GM21367 (cell line): Measurements from ENCODE around the gene NEMP1.
"Not testable (repeated sequence)": the region's sequence is repeated elsewhere in the genome, so short reads cannot be mapped to it uniquely, and the experiment has no call there.

Experiments
- ATAC-seq: cut with Tn5 transposase; IDR thresholded peaks from one replicate; pipeline ENCODE4 v1.9.1; 2021; ENCODE audit not compliant: unreplicated experiment

Gene NEMP1

DNA sequence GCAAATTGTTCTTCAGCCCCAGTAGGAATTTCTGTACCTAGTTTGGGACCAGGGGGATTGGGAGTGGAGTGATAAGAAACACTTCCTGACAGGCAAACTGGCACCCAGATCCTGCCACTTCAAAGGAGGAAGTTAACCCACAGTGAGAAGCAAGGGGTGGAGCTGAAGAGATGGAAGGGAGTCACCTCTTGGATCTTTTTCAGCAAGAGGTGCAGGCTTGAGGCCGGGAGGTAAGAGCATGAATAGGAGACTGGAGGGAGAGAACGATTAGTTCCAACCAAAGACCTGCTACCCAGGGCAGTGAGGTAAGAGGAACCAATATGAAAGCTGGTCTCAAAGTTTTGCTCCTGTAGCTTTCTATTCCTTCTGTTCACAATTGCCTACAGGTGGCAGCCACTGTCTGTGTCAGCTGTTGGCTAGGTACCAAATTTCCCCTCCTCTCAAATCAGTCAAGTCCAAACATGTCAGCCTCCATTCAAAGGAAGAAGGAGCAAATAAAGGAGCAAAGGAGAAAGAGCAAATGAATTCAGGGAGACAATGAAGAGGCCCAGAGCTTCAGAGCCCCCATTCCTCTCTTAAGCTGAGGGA is 47.4 kb downstream of the NEMP1 start:
- ATAC-seq, result no peak

DNA sequence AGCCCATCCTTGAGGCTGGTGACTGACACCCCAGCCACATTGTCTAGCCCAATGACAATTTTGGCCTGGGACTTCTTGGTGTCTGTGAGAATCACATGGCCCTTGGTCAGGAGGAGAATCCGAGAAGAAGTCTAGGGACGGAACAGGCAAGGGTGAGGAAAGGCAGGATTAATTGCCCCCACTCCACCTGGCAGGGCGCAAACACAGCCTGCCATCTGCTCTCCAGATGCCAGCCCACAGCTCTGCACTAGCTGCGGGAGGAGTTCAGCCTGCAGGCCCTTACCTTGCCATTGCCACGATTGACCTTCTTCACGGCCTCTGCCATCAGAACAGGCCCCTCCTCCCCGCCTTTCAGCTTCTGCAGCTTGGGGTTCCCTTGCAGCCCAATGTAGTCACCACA is 49.1 kb downstream of the NEMP1 start:
- no peak for ATAC-seq

DNA sequence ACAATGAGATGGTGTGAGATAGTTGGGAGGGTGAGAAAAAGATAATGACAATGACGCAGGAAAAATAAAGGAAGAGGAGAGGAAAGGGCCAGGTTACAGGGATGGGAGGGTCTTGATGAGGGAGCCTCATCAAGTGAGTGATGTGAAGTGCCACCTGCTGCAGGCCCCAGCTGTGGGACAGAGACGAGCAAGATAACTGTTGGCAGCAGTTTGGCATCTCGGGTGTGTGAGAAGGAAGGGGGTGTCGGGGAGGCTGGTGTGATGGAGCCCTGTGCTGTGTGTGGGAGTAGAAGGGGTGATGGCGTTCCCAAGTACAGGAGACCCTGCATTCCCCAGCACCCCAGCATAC is 50.8 kb downstream of the NEMP1 start:
- ATAC-seq, result no peak

DNA sequence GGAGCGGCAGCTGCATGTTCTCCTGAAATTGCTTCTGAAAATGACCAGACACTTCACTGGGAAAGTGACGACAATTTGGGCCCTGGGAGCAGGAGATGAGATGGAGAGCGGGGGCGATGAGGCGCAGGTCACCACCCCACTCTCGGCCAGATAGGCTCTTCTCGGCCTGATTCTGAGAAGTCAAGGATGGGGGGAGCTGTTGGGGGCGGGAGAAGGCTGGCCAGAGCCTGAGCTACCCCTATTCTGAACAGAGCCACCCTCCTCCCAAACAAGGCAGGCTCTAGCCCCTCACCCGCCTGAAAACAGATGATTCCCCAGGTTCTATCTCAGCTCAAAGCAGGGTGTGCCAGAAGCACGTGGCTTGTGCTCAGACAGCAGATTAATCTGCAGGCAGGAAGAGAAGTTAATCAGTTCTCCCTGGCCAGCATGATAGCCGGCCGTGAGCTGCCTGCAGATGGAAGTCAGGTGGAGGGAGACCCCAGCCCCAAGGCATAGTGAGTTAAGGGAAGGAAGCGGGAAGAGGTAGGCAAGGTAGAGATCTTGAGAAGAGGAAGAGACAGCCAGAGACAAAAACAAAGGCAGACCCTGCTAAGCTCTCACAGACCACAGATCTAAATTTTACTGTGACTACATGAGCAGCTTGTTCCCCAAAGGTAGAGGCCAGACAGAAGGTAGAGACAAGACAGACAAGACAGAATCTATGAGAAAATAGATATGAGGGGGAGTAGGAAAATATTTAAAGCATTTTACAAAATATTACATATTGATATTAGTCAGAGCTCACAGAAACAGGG is 51.4 kb downstream of the NEMP1 start:
- no peak for ATAC-seq

DNA sequence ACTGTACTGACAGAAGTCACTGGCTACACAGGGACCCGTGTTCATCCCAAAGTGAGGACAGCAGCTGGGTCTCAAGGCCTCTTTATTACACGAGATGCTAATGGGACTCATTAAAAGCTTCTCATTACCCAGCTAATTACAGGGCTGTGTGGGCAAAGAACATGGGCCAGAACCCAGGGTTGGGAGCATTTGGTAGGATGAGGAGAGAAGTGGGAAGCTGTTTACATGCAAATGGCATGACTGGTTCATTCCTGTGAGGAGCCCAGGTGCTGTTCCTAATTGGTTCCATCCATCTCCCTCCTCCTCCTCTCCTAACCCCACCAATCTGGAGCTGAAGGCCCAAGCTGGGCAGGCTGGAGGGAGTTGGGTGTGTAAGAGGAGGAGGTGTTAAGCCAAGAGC is 53.4 kb downstream of the NEMP1 start:
- ATAC-seq, result no peak

DNA sequence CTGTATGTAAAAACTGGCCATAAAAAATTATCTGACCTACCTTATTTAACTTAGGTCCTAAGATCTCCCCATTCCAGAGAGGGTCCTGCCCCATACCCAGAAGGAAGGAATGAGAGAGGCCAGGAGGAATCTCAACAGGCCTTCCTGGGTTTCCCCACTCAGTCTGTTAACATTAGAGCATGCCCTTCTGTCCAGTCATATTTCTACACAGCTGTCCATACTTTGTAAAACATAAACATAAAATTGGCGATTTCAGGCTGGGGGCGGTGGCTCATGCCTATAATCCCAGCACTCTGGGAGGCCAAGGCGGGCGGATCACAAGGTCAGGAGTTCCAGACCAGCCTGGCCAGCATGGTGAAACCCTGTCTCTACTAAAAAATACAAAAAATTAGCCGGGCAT is 56.3 kb downstream of the NEMP1 start:
- ATAC-seq, result not testable (repeated sequence)

DNA sequence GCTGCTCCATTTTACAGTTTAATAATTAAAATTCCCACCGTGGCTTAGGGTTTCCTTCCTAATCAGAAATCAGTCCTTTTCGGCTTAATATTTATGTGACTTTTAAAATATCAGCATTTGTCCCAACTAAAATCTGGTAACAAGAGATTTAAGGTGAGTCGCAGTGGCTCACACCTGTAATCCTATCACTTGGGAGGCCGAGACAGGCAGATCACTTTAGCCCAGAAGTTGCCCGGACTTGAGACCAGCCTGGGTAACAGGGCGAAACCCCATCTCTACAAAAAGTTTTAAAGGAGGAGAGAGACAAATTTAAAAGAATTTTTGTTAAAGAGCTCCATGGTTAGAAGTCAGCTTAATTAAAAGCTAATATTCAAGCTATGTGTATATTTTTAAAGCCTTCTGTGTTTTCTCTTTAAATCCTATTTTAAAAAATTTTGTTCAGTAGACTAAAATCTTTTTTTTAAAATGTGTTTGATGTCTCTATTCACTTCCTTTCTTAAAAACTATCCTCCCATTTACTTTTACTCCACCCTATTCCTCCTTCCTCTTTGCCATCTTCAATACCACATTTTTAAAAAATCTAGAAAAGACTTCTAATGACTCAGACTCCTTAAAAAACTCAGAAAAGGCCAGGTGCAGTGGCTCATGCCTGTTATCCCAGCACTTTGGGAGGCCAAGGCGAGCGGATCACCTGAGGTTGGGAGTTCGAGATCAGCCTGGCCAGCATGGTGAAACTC is 58.4 kb downstream of the NEMP1 start:
- ATAC-seq, result no peak

DNA sequence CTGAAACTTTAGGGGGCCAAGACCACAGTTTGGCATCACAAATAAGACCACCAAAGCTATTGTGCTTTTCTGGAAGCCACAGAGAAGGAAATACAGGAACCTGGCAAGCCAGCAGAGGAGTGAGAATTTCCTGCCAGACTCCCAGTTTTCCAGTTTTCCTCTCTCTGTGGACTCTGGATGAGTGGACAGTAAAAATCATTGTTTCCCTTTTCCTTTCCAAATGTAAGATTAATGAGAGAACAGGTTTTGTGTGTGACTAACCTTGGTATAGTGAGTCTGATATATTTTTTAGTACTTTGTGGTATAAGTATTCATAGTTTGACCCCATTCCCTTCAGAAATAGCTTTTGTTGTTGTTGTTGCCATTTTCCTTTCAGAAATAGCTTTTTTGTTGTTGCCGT is 59.7 kb downstream of the NEMP1 start:
- ATAC-seq, result no peak

DNA sequence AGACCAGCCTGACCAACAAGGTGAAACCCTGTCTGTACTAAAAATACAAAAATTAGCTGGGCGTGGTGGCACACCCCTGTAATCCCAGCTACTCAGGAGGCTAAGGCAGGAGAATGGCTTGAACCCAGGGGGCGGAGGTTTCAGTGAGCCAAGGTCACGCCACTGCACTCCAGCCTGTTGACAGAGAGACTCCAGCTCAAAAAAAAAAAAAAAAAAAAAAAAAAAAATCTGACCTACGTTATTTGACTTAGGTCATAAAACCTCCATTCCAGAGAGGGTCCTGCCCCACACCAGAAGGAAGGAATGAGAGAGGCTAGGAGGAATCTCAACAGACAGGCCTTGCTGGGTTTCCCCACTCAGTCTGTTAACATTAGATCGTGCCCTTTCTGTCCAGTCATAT is 60.2 kb downstream of the NEMP1 start:
- not testable (repeated sequence) for ATAC-seq

DNA sequence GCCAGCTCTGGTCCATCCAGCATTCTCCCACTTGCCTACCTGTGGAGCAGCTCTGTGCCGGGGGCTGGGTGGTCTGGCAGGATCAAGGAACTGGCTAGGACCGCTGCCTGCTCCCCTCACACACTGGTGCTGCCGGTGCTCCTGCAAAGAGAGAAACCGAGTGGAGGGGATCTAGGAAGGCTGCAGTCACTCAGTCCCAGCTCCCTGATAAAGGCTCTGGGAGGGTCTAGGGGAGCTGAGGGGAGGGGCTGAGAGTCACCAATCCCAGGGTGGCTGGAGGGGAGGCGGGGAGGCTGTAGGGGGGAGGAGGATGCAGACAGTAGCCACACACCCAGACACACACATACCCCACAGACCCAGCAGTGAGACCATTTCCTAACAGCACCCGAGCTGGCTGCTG is 62.2 kb downstream of the NEMP1 start, which contains the start of gene TAC3:
Gene TAC3 (minus strand): TSS at position 182 of the 400 bp plus-strand sequence. CDS start 732 bp downstream, outside the sequence.
- no peak for ATAC-seq

DNA sequence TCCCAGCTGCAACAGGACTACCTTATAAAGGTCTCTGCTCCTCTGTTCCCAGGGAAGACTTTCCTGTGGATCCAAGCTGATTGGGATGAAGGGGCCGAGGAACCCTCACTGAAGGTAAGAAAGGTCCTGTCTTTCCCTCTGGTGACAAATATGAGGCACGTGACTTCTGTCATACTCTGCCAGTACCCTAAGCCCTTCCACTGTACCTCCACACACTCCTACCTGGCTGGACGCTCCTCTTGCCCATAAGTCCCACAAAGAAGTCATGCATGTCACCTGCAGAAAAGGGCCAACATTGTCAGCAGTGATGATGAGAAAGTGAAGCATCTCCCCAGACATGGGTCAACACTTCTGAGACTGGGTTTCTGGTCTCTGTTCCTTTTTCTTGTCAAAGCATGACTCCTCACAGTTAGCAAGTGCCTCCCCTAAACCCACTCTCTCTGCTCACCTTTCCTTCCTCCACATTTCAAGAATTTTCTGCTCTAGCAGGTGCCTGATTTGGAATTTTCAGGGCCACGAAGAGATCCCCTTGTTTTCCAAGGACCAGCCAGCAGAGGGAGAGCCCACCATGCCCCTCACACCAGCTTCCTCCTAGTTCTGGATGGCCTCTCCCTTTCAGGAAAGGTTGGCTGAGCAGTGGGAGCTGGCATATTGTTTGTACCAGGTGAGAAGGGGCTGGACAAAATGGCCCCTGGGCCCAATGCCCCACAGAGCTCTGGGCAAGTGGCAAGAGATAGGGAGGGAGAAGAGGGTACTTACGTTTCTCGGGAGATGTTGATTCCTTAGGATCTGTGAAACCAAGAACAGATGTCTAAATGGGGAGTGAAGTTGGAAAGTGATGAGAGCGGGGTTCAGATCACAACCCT is 65.8 kb downstream of the NEMP1 start:
- ATAC-seq, result peak; percentile 83

DNA sequence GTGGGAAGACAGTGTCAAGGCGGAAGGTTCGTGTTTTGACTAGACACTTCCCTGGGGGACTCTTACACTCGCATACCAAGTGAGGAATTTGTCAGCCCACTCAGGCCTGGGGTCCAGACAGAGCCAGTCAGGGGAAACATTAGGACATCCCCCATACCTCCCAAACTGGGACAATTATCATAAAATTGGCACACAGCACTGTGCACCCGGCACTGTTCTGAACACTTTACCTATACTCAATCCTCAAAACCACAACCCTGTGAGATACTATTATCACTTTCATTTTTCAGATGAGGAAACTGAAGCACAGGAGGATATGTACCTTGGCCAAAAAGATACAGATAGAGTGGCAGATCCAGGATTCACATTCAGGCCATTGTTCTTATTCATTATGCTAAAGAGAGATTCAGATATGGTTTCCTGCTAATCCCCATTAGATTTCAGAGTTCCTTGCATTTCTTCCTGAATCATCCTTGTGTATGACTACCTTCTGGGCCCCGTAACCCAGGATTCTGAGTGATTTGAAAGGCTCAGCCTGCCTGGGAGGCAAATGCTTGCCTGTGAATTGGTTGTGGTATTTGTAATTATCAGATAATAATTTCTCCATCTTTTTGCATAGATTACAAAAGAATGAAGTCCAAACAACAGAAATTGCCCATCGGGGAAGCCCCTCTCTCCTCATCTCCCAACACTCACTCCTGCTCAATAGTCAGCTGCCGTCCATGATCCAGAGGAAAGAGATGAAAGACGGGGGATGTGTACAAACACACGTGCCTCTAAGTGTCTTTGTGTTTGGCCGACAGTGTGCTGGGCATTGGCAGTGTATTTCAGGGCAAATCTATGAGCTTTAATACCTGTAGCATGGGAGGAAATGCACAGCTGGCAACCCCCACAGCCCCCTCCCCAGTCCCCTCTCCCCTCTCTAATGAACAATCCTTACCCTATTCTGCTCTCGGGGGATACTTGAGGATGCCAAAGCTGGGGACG is 66.9 kb downstream of the NEMP1 start:
- no peak for ATAC-seq

DNA sequence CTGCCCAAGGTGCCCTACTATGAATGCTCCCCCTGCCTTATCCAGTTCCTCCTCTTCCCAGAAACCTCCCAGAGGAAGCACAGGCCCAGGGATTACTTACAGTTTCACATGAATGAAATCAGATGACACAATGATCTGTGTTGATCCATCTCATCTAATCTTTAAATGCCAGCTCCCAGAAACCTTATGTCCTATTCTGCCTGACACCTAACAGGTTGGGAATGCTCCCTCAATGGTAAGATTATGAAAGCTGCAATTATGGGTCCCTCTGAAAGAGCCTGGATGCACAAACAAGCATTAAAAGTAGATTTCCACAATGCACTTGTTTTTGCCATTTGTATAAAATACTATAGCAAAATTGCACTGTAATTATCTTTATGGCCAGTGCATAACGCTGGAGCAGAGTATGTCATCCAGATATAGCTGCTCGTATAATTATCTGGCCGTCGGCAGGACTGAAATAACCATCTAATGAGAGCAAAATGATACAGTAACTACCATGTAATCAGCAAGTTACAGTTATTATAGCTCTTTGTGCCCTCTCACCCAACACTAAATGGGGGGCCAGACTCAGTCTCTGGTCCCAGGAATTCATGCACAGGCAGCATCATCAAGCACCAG is 67.9 kb downstream of the NEMP1 start:
- no peak for ATAC-seq

DNA sequence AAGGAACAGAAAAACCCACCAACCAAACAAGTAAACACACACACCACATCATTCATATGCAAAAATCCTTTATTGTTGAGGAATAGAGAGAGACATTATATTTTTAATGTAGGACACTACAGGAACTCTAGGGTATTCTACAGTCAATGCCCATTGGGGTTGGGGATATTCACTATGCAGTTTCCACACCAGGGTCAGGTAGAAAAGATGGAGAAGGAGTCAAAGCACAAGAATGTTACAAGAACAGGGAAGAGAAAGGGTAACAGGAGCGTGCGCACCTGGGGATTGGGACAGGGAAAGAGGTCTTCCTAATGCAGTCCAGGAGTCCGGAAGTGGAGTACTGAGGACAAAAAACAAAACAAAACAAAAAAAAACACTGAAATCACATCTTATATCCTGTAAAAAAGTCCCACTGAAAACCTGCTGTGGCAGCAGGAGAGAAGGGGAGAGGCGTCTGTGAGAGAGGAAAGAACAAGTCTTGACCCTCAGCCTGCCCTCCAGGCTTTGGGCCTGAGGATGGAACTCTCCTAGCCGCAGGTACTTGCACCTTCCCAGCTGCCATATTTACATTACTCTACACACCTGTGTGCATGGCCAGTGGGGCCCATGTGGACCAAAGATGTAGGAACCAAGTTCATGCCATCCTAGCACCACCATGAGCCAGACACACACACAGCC is 68.5 kb downstream of the NEMP1 start:
- ATAC-seq, result no peak

DNA sequence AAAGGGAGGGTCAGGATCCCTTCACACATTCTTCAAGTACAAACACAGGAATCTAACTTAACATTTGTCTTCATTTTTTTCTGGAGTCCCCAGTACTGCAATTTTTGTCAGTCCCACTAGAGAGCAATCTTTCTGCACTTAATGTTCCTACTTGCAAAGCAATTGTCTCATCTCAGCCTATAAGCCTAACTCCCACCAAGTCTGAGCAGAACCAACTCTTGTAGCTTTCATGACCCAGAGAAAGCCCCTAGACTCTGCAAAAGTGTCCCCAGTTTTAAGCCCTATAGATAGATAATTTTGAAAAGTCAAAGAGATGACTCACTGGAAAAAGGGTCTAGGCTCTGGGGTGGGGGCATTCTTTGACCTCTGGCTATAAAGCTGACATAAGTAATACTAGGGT is 70.4 kb downstream of the NEMP1 start:
- ATAC-seq, result no peak

DNA sequence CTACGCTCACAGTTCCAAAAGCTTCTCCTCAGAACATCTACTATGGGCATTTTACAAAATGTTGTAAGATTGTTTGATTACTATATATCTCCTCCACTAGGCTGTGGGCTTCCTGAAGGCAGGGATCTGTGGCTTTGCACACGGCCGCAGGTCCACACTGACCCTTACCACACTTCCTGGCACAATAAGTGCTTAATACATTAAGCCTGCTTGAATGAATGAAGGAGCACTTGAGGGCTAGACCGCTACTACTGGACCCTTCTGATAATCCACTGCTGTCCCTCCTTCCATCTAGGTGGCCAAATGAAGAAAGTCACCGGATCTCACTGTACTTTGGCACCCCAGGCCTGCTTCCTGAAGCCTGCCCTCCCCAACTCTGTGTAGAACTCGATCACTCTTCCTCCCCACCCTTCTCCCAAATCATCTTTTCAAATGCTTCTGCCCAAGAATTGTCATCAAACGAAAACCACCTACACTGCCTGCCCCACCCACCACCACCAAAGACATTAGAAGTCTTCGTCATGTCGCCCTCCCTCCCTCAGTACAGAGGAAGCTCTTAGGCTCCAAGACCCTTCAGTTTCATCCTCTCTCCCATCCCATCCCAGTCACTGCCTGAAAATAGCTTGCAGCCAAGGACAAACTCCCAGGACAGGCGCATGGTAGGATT is 71.6 kb downstream of the NEMP1 start:
- ATAC-seq, result no peak

DNA sequence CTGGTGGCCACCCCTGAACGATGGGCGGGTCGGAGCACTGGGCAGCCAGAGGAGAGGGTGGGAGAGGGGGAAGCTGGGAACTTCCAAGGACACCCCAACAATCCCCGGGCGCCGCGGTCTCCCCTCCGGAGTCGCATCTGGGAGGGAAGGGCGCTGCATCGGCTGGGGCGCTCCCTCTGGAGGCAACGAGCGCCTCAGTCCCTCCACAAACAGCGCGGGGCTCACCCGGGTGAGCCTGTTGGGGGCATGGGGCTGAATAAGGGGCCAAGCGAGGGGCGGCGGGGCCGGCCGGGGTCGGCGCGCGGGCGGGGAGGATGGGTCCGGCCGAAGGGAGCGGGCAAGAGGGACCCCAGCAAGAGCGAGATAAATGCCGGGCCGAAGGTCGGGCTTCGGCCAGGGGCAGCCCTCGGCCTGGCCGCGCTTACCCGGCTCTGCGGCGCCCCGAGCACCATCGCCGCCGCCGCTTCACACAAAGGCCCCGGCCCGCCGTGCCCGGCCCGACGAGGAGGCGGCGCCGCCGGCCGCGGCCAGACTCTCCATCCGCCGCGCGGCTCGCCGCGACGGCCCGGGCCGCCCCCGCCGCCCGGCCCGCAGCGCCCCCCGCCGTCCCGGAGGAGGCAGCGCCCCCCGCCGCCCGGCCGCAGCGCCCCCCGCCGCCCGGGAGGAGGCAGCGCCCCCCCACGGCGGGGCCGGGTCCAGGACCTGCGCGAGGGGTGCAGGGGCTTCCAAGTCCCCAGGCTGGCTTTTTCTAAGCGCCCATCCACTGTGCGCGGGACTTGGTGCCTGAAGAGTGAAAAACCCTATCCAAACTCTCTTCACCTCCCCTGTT is 72.4 kb downstream of the NEMP1 start, which contains the start of gene ZBTB39:
Gene ZBTB39 (minus strand): TSS at position 567 of the 829 bp plus-strand sequence. CDS start 1,629 bp downstream, outside the sequence.
- peak; percentile 57 for ATAC-seq
